Activated B cell treated with CpG ODN at 0.5 μM for 24 hours (primary cell): Measurements from ENCODE around the gene AK9. TPM values are rescaled to one million over a fixed set of nuclear protein-coding genes. Genes with fewer than 3 reads are reported as not detected.

Experiments used
- ATAC-seq: fragments of 200-7000 bp; cut with Tn5 transposase; one replicate; pipeline ENCODE4 v1.10.0; 2021; ENCODE audit warnings: low read depth, mild to moderate bottlenecking, moderate library complexity
- CTCF ChIA-PET: fragments of 350-600 bp; sonication (Branson Sonifier 250); formaldehyde crosslinking; loops from one replicate; lab custom pipeline; 2021; ENCODE audit warnings: antibody characterized with exemption; lab: Charles Lee
- POLR2A ChIA-PET: fragments of 350-600 bp; sonication (Branson Sonifier 250); formaldehyde crosslinking; loops from one replicate; lab custom pipeline; 2021; ENCODE audit warnings: antibody characterized with exemption; lab: Charles Lee
- DNase-seq: peaks from one replicate; pipeline ENCODE4 v3.0.0; 2022
- H3K27ac Mint-ChIP-seq: one replicate; pipeline ENCODE4 v1.8.0; 2020; ENCODE audit warnings: mixed read lengths
- H3K27me3 Mint-ChIP-seq: one replicate; pipeline ENCODE4 v1.8.0; 2021; ENCODE audit warnings: mixed read lengths
- H3K36me3 Mint-ChIP-seq: one replicate; pipeline ENCODE4 v1.8.0; 2021; ENCODE audit warnings: low read depth, mixed read lengths
- H3K4me1 Mint-ChIP-seq: one replicate; pipeline ENCODE4 v1.8.0; 2021; ENCODE audit warnings: mixed read lengths
- H3K4me3 Mint-ChIP-seq: one replicate; pipeline ENCODE4 v1.8.0; 2020; ENCODE audit warnings: mild to moderate bottlenecking, mixed read lengths
- H3K9me3 Mint-ChIP-seq: one replicate; pipeline ENCODE4 v1.8.0; 2020; ENCODE audit warnings: mixed read lengths
- CTCF ChIP-seq: fragments of 200-600 bp; IDR thresholded peaks from one replicate; pipeline ENCODE4 v1.8.0; 2022; ENCODE audit warnings: antibody characterized with exemption, mild to moderate bottlenecking
- intact Hi-C: fragments of 100-400 bp; cut with micrococcal nuclease; formaldehyde crosslinking; loops from one replicate; pipeline ENCODE4 v1.15.1; 2024
- total RNA-seq: library from RNA; stranded (reverse); gene quantifications from 2 replicates; pipeline ENCODE4 v1.2.3, GENCODE V29; 2022

AK9 gene
- total RNA-seq, 1 donor from 2014 or later: 9.1 TPM

- DNase-seq (no peak), ATAC-seq (no peak)
- H3K36me3 Mint-ChIP-seq: no peaks in the 10 kb centered on the region
- no peak overlapping the region for H3K4me3 Mint-ChIP-seq
- no peaks in the 10 kb centered on the region for H3K4me1 Mint-ChIP-seq
- H3K27me3 Mint-ChIP-seq: no peaks in the 10 kb centered on the region
- H3K9me3 Mint-ChIP-seq: no peaks in the 10 kb centered on the region
- CTCF ChIA-PET: no interaction called here
- POLR2A ChIA-PET: no interaction called here
- H3K27ac Mint-ChIP-seq: no peak overlapping the region
- intact Hi-C loops: no loop called here
- no peak for TF ChIP-seq CTCF
Observed at GRCh38 chr6:109507490-109508072, 183.4 kb downstream of the AK9 start.

DNA sequence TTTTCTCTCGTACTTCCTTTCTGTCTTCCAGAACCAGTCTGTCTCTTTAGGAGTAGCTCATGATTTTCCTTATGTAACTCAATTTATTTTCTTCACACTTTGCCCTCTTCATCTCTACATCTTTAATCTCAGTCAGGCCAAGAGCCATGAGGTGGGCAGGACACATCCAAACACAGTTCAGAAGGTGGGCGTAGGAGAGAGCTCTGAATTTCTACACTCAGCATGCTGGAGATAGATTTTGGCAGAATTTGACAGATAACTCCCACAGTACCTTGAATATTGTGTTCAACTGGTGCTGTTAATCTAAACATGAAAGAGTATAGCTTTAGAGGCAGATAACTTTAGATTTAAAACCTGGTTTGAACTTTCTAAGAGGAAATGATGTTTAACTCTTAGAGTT, 184.2 kb downstream of the AK9 start:
- ChIA-PET CTCF (no interaction called here), POLR2A (no interaction called here)
- intact Hi-C loops: no loop called here
- no peak for ATAC-seq
- Mint-ChIP-seq H3K9me3 (no peaks in the 10 kb centered on the region), H3K4me1 (no peaks in the 10 kb centered on the region), H3K36me3 (no peaks in the 10 kb centered on the region), H3K4me3 (no peak overlapping the region), H3K27ac (no peak overlapping the region), H3K27me3 (no peaks in the 10 kb centered on the region)
- no peak for DNase-seq
- no peak for TF ChIP-seq CTCF

GRCh38 chr6:109506314-109506713, 184.7 kb downstream of the AK9 start:
- POLR2A ChIA-PET: no interaction called here
- Mint-ChIP-seq H3K27ac (no peak overlapping the region), H3K4me3 (no peak overlapping the region), H3K4me1 (no peaks in the 10 kb centered on the region), H3K36me3 (no peaks in the 10 kb centered on the region), H3K9me3 (no peaks in the 10 kb centered on the region), H3K27me3 (no peaks in the 10 kb centered on the region)
- DNase-seq (no peak), ATAC-seq (no peak)
- intact Hi-C loops: no loop called here
- CTCF ChIA-PET: no interaction called here
- TF ChIP-seq CTCF: no peak

GRCh38 chr6:109503327-109504224, 187.4 kb downstream of the AK9 start:
- ATAC-seq (no peak), DNase-seq (no peak)
- no peak overlapping the region for H3K4me3 Mint-ChIP-seq
- no peak overlapping the region for H3K27ac Mint-ChIP-seq
- no peaks in the 10 kb centered on the region for H3K36me3 Mint-ChIP-seq
- H3K9me3 Mint-ChIP-seq: no peaks in the 10 kb centered on the region
- H3K4me1 Mint-ChIP-seq: no peaks in the 10 kb centered on the region
- ChIA-PET CTCF (no interaction called here), POLR2A (no interaction called here)
- intact Hi-C loops: no loop called here
- no peaks in the 10 kb centered on the region for H3K27me3 Mint-ChIP-seq
- no peak for TF ChIP-seq CTCF

DNA sequence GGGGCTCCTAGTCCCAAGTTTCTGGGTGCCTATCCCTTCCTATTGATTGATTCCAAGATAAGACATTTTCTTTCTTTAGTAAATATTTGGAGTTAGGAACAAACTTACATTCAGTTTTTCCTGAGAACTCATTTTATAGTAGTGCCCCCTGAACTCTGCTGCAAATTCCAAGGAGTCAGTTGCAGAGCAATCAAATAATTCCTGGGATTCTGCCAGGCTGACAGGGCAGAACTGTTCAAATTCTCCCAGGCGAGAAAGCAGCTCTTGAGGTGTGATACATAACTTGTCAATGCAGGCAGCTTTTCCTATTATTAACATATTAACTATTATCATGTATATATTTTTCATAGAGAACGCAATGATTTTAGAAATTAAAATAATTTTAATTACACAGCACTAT, 192.1 kb downstream of the AK9 start:
- ATAC-seq: no peak
- Mint-ChIP-seq H3K27me3 (no peaks in the 10 kb centered on the region), H3K9me3 (no peaks in the 10 kb centered on the region), H3K4me3 (no peak overlapping the region), H3K27ac (no peak overlapping the region), H3K4me1 (peaks cover 2% of the 10 kb centered on the region), H3K36me3 (no peaks in the 10 kb centered on the region)
- intact Hi-C loops: no loop called here
- POLR2A ChIA-PET: no interaction called here
- TF ChIP-seq CTCF: no peak
- CTCF ChIA-PET: no interaction called here
- DNase-seq: no peak
